ENCODE results near the gene RARRES1.

The RARRES1 gene

DNA sequence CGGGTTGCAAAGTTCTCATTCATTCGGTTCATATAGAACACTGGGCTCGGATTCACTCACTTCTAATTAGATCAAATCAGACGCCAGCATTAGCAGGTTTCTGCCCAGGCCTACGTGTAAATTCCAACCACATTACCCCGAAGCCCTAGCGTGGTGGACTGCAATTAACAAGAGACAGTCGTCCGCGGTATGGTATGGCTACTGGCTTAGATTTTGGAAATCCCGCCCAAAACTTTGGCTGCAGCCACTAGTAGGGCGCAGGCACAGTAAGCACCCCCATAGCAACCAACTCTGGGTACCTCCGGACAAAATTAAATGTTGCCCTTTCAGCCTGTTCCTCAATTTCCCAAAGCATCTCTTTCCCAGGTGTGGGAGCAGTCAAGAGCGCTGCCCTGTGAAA, 771 bp downstream of the RARRES1 start:
- peaks cover 8% of the 10 kb centered on the region for H3K36me3 Mint-ChIP-seq (ENCODE audit: low read depth)
- no peak for DNase-seq
- peaks cover 15% of the 10 kb centered on the region for H3K4me1 Mint-ChIP-seq
- peaks cover 6% of the 10 kb centered on the region for H3K27me3 Mint-ChIP-seq
- no peak for ATAC-seq
- peak overlapping the region; percentile 58 for H3K4me3 Mint-ChIP-seq
- H3K9me3 Mint-ChIP-seq = peaks cover 6% of the 10 kb centered on the region
- H3K27ac Mint-ChIP-seq = no peak overlapping the region

DNA sequence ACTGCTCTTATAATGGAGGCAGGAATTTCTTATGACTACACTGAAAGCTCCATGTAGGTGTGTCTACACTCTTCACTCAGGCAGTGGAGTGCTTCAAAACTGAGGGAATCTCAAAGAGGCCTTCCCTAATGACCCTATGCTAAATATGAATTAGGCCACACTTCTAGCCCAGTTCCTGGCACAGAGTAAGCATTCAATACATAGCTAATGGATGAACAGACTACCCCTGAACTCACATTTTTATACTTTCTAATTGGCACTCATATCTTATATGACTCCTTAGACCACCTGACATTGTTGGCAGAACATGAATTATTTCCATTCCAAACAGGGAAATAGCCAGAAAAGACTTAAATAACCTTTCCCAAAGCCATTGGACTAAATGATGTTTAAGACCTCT, 3.4 kb downstream of the RARRES1 start:
- no peak overlapping the region for H3K4me3 Mint-ChIP-seq

DNA sequence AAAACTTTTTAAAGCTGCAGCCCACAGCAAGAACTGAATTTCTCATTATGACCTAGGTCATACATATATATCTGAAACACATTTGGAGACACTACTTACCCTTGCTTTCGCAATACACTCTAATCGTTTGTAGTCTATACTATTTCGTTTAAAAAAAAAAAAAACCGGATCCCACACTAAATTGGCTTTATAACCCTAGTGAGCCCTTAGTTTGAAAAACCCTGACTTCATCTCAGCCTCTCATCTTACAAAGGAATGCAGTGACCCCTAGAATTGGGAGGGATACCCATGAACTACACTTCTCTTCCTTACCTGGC, 4.2 kb downstream of the RARRES1 start:
- Mint-ChIP-seq H3K27ac (no peak overlapping the region), H3K36me3 (ENCODE audit: low read depth) (peaks cover 3% of the 10 kb centered on the region)

More for the DNA sequence above, 3.4 kb downstream of the RARRES1 start:
- DNase-seq = no peak
- H3K27me3 Mint-ChIP-seq = peaks cover 6% of the 10 kb centered on the region
- no peak for ATAC-seq
- H3K36me3 Mint-ChIP-seq (ENCODE audit: low read depth) = peaks cover 4% of the 10 kb centered on the region
- H3K9me3 Mint-ChIP-seq = no peaks in the 10 kb centered on the region
- H3K4me1 Mint-ChIP-seq = peaks cover 31% of the 10 kb centered on the region
- no peak overlapping the region for H3K27ac Mint-ChIP-seq

DNA sequence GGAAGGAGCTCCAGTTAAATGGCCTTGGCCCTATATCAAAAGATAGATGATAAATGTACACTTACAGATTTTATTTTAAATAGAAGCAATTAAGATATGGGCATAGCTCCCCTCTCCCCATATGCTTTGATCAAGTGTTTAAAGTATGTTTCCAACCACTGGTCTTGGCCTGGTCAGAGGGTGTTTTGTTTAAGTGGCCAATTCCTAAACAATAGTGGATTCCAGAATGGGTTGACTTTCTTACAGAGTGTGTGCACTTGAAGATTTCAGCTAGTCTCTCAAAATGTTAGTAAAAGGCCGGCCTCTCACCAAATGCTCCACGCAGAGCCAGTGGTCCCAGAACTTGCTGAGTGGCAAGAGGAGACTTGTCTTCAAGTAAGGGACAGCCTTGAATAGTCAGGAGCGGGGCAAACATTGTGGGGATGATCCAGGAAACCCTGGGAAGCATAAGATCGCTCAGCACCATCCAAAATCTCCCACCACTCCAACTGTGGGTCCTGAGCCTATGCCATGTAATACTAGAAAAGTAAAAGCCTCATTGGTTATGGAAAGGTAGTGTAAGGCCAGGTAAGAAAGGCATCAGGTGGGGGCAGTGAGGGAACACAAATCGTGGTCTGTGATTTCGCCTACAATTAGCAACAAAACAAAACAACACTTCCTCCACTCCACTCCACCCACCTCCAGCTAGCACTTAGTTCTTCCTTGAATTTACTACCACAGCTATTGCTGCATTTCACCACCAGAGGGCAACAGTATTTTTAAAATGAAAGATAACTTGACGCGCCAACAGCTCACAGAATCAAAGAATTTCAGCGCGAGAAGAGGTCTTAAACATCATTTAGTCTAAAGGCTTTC, 4.8 kb downstream of the RARRES1 start:
- H3K27ac Mint-ChIP-seq = no peak overlapping the region
- H3K4me3 Mint-ChIP-seq = peak overlapping the region; percentile 47
- DNase-seq (peak; percentile 29), ATAC-seq (no peak)
- H3K4me1 Mint-ChIP-seq = peaks cover 41% of the 10 kb centered on the region
- H3K36me3 Mint-ChIP-seq (ENCODE audit: low read depth) = peaks cover 6% of the 10 kb centered on the region
- no peaks in the 10 kb centered on the region for H3K9me3 Mint-ChIP-seq
- peaks cover 6% of the 10 kb centered on the region for H3K27me3 Mint-ChIP-seq

More for the DNA sequence above, 4.2 kb downstream of the RARRES1 start:
- DNase-seq (no peak), ATAC-seq (no peak)
- Mint-ChIP-seq H3K4me1 (peaks cover 37% of the 10 kb centered on the region), H3K27me3 (peaks cover 6% of the 10 kb centered on the region), H3K9me3 (no peaks in the 10 kb centered on the region), H3K4me3 (peak overlapping the region; percentile 47)

DNA sequence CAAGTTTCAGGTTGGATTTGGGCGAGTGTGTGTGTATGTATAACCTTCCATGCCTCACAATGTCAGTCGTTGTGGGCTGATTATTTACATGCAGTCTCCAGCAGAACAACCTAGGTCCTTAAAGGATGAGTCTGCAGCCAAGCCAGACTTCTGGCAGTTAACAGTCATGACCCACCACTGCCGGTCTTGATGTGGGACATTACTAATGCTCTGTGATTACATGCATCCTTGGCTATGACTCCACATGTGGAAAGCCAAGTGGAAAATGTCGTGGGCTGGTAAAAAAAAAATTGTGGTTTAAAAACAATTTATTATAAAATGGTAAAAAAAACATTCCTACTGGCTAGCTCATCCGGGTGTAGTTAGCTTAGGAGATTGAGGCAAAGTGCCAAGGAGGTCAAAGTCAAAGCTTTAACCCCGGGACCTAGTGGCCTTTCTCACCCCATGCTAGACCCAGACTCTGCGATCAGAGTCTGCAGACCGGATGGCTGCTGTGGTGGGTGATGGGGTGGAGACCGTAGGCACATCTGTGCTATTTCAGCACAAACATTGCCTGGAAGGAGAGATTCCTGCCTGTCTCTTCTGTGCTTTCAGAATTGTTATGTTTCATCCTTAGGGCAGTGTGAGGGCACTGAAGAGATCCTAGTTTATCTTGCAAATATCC, 6.8 kb downstream of the RARRES1 start:
- H3K9me3 Mint-ChIP-seq = no peaks in the 10 kb centered on the region
- H3K4me3 Mint-ChIP-seq = no peak overlapping the region
- H3K27ac Mint-ChIP-seq = peak overlapping the region; percentile 50
- peaks cover 17% of the 10 kb centered on the region for H3K36me3 Mint-ChIP-seq (ENCODE audit: low read depth)
- peak; percentile 85 for ATAC-seq
- peaks cover 2% of the 10 kb centered on the region for H3K27me3 Mint-ChIP-seq
- no peak for DNase-seq
- H3K4me1 Mint-ChIP-seq = peaks cover 49% of the 10 kb centered on the region

DNA sequence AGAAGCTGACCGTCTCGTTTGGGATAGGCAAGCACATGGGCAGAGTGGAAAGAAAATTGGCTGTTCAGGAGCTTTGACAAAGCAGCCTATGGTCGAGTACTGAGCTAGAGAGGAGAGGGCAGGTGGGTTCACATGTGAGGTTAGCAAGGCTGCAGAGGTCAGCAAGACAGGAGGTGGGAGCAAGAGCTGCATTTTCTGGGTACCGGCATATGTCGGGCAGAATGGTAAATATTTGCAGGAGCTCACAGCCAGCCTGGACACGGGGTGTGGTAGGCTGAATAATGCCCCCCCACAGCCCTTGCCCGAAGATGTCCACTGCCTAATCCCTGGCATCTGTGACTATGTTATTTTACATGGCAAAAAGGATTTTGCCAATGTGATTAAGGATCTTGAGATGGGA, 8.3 kb downstream of the RARRES1 start:
- ATAC-seq = no peak
- peaks cover 17% of the 10 kb centered on the region for H3K36me3 Mint-ChIP-seq (ENCODE audit: low read depth)
- peak overlapping the region; percentile 89 for H3K27ac Mint-ChIP-seq
- DNase-seq = no peak
- peaks cover 50% of the 10 kb centered on the region for H3K4me1 Mint-ChIP-seq
- H3K4me3 Mint-ChIP-seq = no peak overlapping the region
- H3K9me3 Mint-ChIP-seq = no peaks in the 10 kb centered on the region
- H3K27me3 Mint-ChIP-seq = peaks cover 2% of the 10 kb centered on the region

DNA sequence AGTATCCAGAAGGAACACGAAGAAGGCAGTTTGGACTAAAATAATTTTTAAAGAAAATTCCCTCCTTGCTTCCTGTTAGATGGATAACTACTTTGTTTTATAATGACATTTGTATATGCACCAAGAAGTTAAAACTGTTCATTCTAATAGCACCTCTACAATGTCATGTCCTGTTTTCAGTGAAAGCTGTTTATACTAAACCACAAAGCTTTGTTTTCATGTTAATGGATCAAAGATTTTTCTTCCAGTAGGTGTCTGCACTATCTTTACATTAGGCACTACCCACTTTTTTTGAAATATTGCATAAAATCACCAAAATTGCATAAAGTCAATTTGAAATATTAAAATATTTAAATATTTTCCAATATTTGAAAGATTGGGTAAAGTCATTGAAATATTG, 10.1 kb downstream of the RARRES1 start:
- peaks cover 44% of the 10 kb centered on the region for H3K4me1 Mint-ChIP-seq

DNA sequence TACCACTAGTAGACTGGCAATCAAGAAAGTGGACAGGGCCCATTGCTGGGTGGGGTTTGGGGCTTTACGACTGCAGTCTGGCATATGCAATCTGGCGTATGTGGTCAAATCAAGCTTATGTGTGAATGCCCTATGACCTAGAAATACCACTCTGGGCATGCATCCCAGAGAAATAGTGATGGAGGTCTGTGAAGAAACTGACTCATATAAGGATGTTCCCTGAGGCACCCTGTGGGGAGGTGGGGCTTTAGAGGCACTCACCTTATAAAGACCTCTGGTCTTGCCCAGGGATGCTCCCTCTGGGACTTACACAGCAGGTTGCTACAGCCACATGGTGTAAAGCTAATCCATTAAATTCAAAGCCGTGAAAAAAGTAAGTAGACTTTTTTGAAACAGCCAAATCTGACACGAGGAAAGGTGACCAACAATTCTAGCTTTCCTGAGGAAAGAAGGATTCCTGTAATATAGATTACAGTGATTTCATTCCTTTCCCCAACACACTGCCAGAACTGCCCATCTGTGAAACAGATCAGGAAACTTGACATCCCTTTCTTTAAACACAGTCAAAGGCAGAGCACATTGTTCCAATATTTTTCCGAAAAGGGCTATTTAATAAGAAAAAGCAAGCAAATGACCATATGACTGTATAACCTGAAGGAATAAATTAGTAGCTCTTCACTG, 13.6 kb downstream of the RARRES1 start:
- peaks cover 26% of the 10 kb centered on the region for H3K36me3 Mint-ChIP-seq (ENCODE audit: low read depth)
- DNase-seq = no peak
- no peaks in the 10 kb centered on the region for H3K27me3 Mint-ChIP-seq
- no peak overlapping the region for H3K27ac Mint-ChIP-seq
- no peaks in the 10 kb centered on the region for H3K9me3 Mint-ChIP-seq
- no peak overlapping the region for H3K4me3 Mint-ChIP-seq
- H3K4me1 Mint-ChIP-seq = peaks cover 36% of the 10 kb centered on the region
- ATAC-seq = no peak

More for the DNA sequence above, 10.1 kb downstream of the RARRES1 start:
- Mint-ChIP-seq H3K4me3 (no peak overlapping the region), H3K9me3 (no peaks in the 10 kb centered on the region), H3K36me3 (ENCODE audit: low read depth) (peaks cover 20% of the 10 kb centered on the region), H3K27ac (no peak overlapping the region), H3K27me3 (no peaks in the 10 kb centered on the region)
- ATAC-seq = no peak
- no peak for DNase-seq

DNA sequence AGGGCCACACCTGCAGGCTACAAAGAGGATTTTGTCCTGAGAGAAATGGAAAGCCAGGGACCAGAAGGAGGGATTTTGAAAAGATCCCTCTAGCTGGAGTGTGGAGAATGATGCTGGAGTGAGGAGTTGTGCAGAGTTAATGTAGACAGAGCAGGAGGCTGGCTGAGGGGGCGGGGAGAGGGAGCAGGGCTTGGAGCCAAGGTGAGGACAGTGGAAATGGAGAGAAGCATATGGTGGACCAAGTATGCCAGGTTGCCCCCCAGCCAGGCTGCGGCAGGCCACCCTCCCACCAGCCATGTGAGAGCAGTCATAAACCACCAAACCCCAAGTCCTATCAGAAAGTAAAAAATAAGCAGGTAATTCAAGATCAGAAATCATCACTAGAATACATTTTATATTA, 14.7 kb downstream of the RARRES1 start:
- H3K4me1 Mint-ChIP-seq = peaks cover 38% of the 10 kb centered on the region
- H3K27ac Mint-ChIP-seq = no peak overlapping the region
- no peaks in the 10 kb centered on the region for H3K9me3 Mint-ChIP-seq
- ATAC-seq (no peak), DNase-seq (no peak)
- peaks cover 33% of the 10 kb centered on the region for H3K36me3 Mint-ChIP-seq (ENCODE audit: low read depth)
- no peak overlapping the region for H3K4me3 Mint-ChIP-seq
- H3K27me3 Mint-ChIP-seq = no peaks in the 10 kb centered on the region

DNA sequence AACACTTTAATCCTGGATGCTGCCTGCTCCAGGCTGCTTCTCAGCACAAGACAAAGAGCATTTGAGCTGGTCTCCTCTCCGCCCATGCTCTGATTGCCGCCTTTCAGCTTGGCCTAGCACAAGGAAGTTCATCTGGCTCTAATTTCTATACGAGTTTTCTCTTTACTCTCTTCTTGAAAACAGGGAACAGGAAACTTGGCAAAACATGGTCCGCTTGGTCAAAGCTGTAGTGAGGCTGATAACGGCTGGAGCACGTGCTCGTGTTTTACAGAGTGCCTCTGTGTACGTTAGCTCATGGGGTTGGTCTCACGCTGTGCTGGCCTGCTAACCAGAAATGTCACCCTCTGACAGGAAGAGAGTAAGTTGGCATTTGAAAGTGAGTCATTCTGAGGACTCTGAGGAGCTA, 19.2 kb downstream of the RARRES1 start:
- H3K27ac Mint-ChIP-seq = peak overlapping the region; percentile 70
- H3K27me3 Mint-ChIP-seq = no peaks in the 10 kb centered on the region
- H3K4me1 Mint-ChIP-seq = peaks cover 34% of the 10 kb centered on the region
- ATAC-seq (peak; percentile 76), DNase-seq (no peak)
- no peaks in the 10 kb centered on the region for H3K9me3 Mint-ChIP-seq
- H3K4me3 Mint-ChIP-seq = no peak overlapping the region
- peaks cover 50% of the 10 kb centered on the region for H3K36me3 Mint-ChIP-seq (ENCODE audit: low read depth)

DNA sequence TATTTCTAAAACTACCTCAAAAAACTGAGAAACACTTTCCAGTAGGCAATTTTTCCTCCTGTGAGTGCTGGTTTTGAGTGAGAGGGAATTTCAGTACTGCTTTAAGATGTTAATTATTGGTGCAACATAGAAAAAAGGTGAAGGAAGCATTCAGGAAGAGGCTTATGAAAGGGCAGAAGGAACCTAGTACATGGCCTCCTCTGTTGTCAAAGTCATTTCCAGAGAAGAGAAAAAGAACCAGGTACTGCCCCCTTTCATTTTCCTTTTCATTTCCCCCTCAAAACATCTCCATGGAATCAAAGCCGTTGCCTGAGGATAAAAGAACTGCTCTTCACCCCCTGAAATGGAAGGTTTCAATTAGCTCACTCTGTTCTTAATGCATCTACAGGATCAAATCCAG, 19.8 kb downstream of the RARRES1 start:
- ATAC-seq (no peak), DNase-seq (no peak)
- peaks cover 52% of the 10 kb centered on the region for H3K36me3 Mint-ChIP-seq (ENCODE audit: low read depth)
- H3K4me3 Mint-ChIP-seq = no peak overlapping the region
- H3K9me3 Mint-ChIP-seq = no peaks in the 10 kb centered on the region
- peak overlapping the region; percentile 70 for H3K27ac Mint-ChIP-seq
- peaks cover 34% of the 10 kb centered on the region for H3K4me1 Mint-ChIP-seq
- H3K27me3 Mint-ChIP-seq = no peaks in the 10 kb centered on the region

DNA sequence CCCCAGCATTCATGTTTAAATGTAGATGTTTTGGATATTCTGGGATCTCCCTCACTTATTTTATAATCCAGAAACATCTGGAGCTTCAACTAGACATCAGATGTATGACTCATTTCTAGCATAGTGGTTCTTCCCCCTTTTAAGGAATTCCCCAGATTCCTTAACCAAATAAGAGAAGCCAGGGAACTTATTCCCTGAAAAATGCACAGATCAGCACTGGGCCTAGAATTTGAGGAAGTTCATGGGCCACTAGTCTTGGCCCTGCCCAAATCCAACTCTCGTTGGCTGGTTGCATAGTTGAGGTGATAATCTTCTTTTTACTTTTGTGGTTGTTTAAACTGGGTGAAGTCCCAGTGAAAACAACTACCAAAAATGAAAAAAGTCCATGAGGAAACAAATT, 20.4 kb downstream of the RARRES1 start:
- Mint-ChIP-seq H3K36me3 (ENCODE audit: low read depth) (peaks cover 54% of the 10 kb centered on the region), H3K27ac (peak overlapping the region; percentile 39)

DNA sequence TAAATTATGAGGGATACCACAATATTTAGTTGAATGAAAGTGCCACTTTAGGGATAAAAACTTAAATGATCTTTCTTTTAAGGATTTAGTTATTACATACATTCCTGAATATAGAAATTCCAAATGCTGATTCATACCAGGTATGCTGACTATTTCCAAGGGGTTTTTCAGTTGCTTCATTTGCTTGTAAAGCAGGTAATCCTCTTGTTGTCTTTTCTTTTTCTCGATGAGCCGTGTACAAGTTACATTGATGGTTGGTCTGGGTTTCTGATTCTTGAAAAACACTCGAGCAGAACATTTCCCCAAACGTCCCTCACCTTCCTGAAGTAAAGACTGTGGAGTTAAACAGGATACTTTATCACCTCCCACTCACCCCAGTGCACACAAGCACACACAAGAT, 21.7 kb downstream of the RARRES1 start:
- DNase-seq (no peak), ATAC-seq (no peak)
- Mint-ChIP-seq H3K36me3 (ENCODE audit: low read depth) (peaks cover 61% of the 10 kb centered on the region), H3K4me3 (no peak overlapping the region), H3K4me1 (peaks cover 27% of the 10 kb centered on the region), H3K27me3 (no peaks in the 10 kb centered on the region), H3K27ac (no peak overlapping the region), H3K9me3 (no peaks in the 10 kb centered on the region)

More for the DNA sequence above, 20.4 kb downstream of the RARRES1 start:
- Mint-ChIP-seq H3K27me3 (no peaks in the 10 kb centered on the region), H3K4me1 (peaks cover 30% of the 10 kb centered on the region), H3K9me3 (no peaks in the 10 kb centered on the region), H3K4me3 (no peak overlapping the region)
- DNase-seq = no peak
- no peak for ATAC-seq

DNA sequence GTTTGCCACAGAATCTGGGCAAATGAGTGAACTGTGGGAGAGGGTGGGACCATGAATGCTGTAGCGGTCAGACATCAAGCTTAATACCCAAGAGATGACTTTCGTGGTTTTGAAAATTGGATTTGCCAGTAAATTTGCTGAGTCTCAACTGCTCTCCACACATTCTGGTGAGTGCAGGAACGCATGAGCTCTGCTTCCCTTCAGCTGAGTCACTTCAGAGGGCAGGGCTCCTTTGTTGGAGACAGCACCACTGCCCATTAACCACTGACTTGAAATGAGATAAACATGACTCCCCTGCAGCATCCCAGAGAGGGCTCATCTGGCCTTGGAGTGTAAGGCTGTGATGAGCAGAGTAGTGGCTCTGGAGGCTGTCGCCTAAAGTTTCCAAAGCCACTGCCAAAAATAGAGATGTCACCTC, 22.6 kb downstream of the RARRES1 start:
- no peak for DNase-seq
- peaks cover 27% of the 10 kb centered on the region for H3K4me1 Mint-ChIP-seq

DNA sequence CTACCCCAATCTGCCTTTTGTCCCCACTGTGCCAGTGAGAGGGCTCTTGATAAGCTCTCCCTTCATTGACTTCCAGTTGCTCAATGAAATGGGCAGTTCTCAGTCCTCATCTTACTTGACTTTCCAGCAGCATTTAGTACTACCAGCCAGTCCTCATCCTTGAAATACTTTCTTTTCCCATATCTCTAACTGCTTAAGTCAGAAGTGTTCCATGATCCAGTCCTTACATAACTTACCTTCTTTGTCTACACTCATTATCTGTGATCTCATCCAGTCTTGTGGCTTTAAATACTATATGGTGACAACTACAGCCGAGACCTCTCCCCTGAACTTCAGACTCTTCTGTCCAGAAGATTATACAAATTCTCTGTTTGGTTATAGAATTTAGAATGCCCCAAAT, 28.7 kb downstream of the RARRES1 start:
- Mint-ChIP-seq H3K4me1 (peaks cover 5% of the 10 kb centered on the region), H3K27ac (peak overlapping the region; percentile 3), H3K4me3 (no peak overlapping the region), H3K36me3 (ENCODE audit: low read depth) (peaks cover 44% of the 10 kb centered on the region), H3K9me3 (no peaks in the 10 kb centered on the region), H3K27me3 (no peaks in the 10 kb centered on the region)
- DNase-seq (no peak), ATAC-seq (no peak)

More for the DNA sequence above, 22.6 kb downstream of the RARRES1 start:
- H3K9me3 Mint-ChIP-seq = no peaks in the 10 kb centered on the region
- peaks cover 65% of the 10 kb centered on the region for H3K36me3 Mint-ChIP-seq (ENCODE audit: low read depth)
- ATAC-seq = peak; percentile 42
- no peak overlapping the region for H3K4me3 Mint-ChIP-seq
- no peaks in the 10 kb centered on the region for H3K27me3 Mint-ChIP-seq
- H3K27ac Mint-ChIP-seq = peak overlapping the region; percentile 41
